ENCODE data around the gene AZGP1.
A peak's percentile ranks its signal among the peaks of the same experiment; 100 is the strongest.

- TF ChIP-seq POLR2AphosphoS5 (IDR thresholded peaks at IDR 0.05; ENCODE audit: low read depth, low read length): peak; percentile 77
- peak; percentile 74 for TF ChIP-seq POLR2A (IDR thresholded peaks at IDR 0.05; ENCODE audit: low read depth, low read length)
- peak; percentile 91 for TF ChIP-seq TAF1 (IDR thresholded peaks at IDR 0.05; ENCODE audit: low read depth, low read length)
- TF ChIP-seq SPI1 (IDR thresholded peaks at IDR 0.05; ENCODE audit: low read depth, low read length): peak; percentile 19; the same call in 1 of the 2 replicates
- no peak for TF ChIP-seq PAX5 (IDR thresholded peaks at IDR 0.05; ENCODE audit: insufficient read depth, low read length, severe bottlenecking)
Observed at GRCh38 chr7:99997545-99998137, 21.8 kb upstream of the AZGP1 start.

Data from GM12891 (cell line).